Right cardiac atrium (tissue), 5 donors: ENCODE results near the gene CNDP1. TPM values are rescaled to one million over a fixed set of nuclear protein-coding genes. Genes with fewer than 3 reads are reported as not detected.

ENCODE experiments used
- ATAC-seq, 2 donors: fragments of 200-7000 bp; cut with Tn5 transposase; one replicate each; pipeline versions ENCODE4 v1.8.0 to v1.9.1; 2020; ENCODE audit warnings: moderate library complexity in 2 of 2, mild to moderate bottlenecking in 1 of 2
- DNase-seq, 3 donors: peaks; one replicate each; pipeline ENCODE4 v3.0.0-alpha.2; 2020
- H3K27ac ChIP-seq: one replicate; pipeline ENCODE4 v1.5.1; 2013; ENCODE audit warnings: mild to moderate bottlenecking, low read length, control low read depth, moderate library complexity
- H3K27me3 ChIP-seq: one replicate; pipeline ENCODE4 v1.6.1; 2013; ENCODE audit not compliant: control insufficient read depth, insufficient read depth
- H3K4me1 ChIP-seq: one replicate; pipeline ENCODE4 v1.6.1; 2013; ENCODE audit warnings: low read length; ENCODE audit not compliant: control insufficient read depth, insufficient read depth
- H3K4me3 ChIP-seq: one replicate; pipeline ENCODE4 v1.5.1; 2013; ENCODE audit warnings: low read length, control low read depth
- H3K9me3 ChIP-seq: one replicate; pipeline ENCODE4 v1.6.1; 2013; ENCODE audit warnings: low read length; ENCODE audit not compliant: control insufficient read depth
- WGBS: extraction: QIAGEN DNeasy Blood & Tissue Kit; methylation state at CpG from one replicate; pipeline ENCODE4 v1.1.7; 2013; 5-methylcytosine and 5-hydroxymethylcytosine counted together
- intact Hi-C, 4 donors: fragments of 100-400 bp; cut with DNase I; formaldehyde crosslinking; loops; one replicate each; pipeline versions ENCODE4 v1.11.0 to v1.14.0; 2022 to 2023
- polyA plus RNA-seq: library from polyadenylated mRNA; stranded (reverse); fragments of 200-250 nt; gene quantifications from one replicate; pipeline ENCODE4 v1.2.3, GENCODE V29; 2013
- total RNA-seq, 4 donors: library from RNA; stranded (reverse); fragmentation: NEBNext Ultra II Directional; extraction: Animal tissue kit (Norgen Biotek cat#: 25700); gene quantifications; one replicate each; pipeline ENCODE4 v1.2.1, GENCODE V29; 2021
- donor health status: healthy with polysubstance abuse.
- donor health status: DM: no; HTN: yes; CAD: no.
- donor health status: DM: no; HTN: no; CAD: no.
- donor health status: DM: no; HTN: yes; CAD: no; lungs with severe emphysema.
- donor health status: DM: yes; HTN: yes; CAD: no.

Gene CNDP1
- total and polyA plus RNA-seq, 5 donors, result 0.05 TPM; not detected in 4

- 61% methylated on average over 7 of the region's 7 CpGs for WGBS
- H3K27ac ChIP-seq, result no peak overlapping the region
- DNase-seq (no peak), ATAC-seq (no peak)
- no peaks in the 10 kb centered on the region for H3K27me3 ChIP-seq
- no peaks in the 10 kb centered on the region for H3K9me3 ChIP-seq
- intact Hi-C loops, result no loop called here
- H3K4me3 ChIP-seq, result no peak overlapping the region
- H3K4me1 ChIP-seq, result no peaks in the 10 kb centered on the region
These were observed 33.5 kb downstream of the CNDP1 start for GRCh38 chr18:74567822-74568221.

GRCh38 chr18:74569401-74569800 is 35.1 kb downstream of the CNDP1 start:
- WGBS, result 64% methylated on average over 4 of the region's 4 CpGs

GRCh38 chr18:74570266-74570665 is 36.0 kb downstream of the CNDP1 start:
- peak; percentile 42 to 75 for ATAC-seq
- Histone ChIP-seq H3K4me1 (no peaks in the 10 kb centered on the region), H3K27me3 (no peaks in the 10 kb centered on the region), H3K9me3 (no peaks in the 10 kb centered on the region), H3K27ac (no peak overlapping the region), H3K4me3 (no peak overlapping the region)
- intact Hi-C loops, result no loop called here
- 36% methylated on average over 4 of the region's 4 CpGs for WGBS
- DNase-seq, result no peak

More at GRCh38 chr18:74569401-74569800, 35.1 kb downstream of the CNDP1 start:
- no peaks in the 10 kb centered on the region for H3K27me3 ChIP-seq
- no peaks in the 10 kb centered on the region for H3K9me3 ChIP-seq
- H3K4me3 ChIP-seq, result no peak overlapping the region
- intact Hi-C loops, result no loop called here
- no peaks in the 10 kb centered on the region for H3K4me1 ChIP-seq
- ATAC-seq (peak in 1 of 2 donors; percentile 31), DNase-seq (no peak)
- H3K27ac ChIP-seq, result peak overlapping the region; percentile 42

GRCh38 chr18:74571895-74572680 is 37.8 kb downstream of the CNDP1 start:
- ATAC-seq (peak; percentile 50 to 70), DNase-seq (peak; percentile 47 to 78 (median 77))
- intact Hi-C loops, result no loop called here
- no peak overlapping the region for H3K4me3 ChIP-seq
- H3K4me1 ChIP-seq, result no peaks in the 10 kb centered on the region
- no peaks in the 10 kb centered on the region for H3K27me3 ChIP-seq
- H3K27ac ChIP-seq, result peak overlapping the region; percentile 82
- H3K9me3 ChIP-seq, result no peaks in the 10 kb centered on the region
- 65% methylated on average over 12 of the region's 12 CpGs for WGBS

- Histone ChIP-seq H3K27me3 (no peaks in the 10 kb centered on the region), H3K4me1 (no peaks in the 10 kb centered on the region), H3K9me3 (no peaks in the 10 kb centered on the region), H3K4me3 (no peak overlapping the region), H3K27ac (no peak overlapping the region)
- intact Hi-C loops, result no loop called here
- ATAC-seq, result no peak
- DNase-seq, result no peak
These were observed 38.8 kb downstream of the CNDP1 start for GRCh38 chr18:74573053-74573452.

GRCh38 chr18:74574916-74575315 is 40.6 kb downstream of the CNDP1 start:
- no peak overlapping the region for H3K4me3 ChIP-seq
- ATAC-seq, result no peak
- no peaks in the 10 kb centered on the region for H3K27me3 ChIP-seq
- no peaks in the 10 kb centered on the region for H3K9me3 ChIP-seq
- intact Hi-C loops, result no loop called here
- WGBS, result 54% methylated on average over 2 of the region's 2 CpGs
- no peaks in the 10 kb centered on the region for H3K4me1 ChIP-seq
- peak overlapping the region; percentile 62 for H3K27ac ChIP-seq
- no peak for DNase-seq

- Histone ChIP-seq H3K9me3 (no peaks in the 10 kb centered on the region), H3K4me3 (no peak overlapping the region), H3K27me3 (no peaks in the 10 kb centered on the region), H3K27ac (no peak overlapping the region), H3K4me1 (no peaks in the 10 kb centered on the region)
- intact Hi-C loops, result no loop called here
- no peak for DNase-seq
- ATAC-seq, result no peak
- WGBS, result 61% methylated on average over 5 of the region's 5 CpGs
These were observed 42.7 kb downstream of the CNDP1 start for GRCh38 chr18:74577019-74577418.

- 18% methylated on average over 8 of the region's 8 CpGs for WGBS
These were observed 45.3 kb downstream of the CNDP1 start for GRCh38 chr18:74579496-74580065.

GRCh38 chr18:74582642-74583041 is 48.3 kb downstream of the CNDP1 start:
- Histone ChIP-seq H3K9me3 (no peaks in the 10 kb centered on the region), H3K27ac (no peak overlapping the region), H3K4me3 (no peak overlapping the region), H3K27me3 (no peaks in the 10 kb centered on the region), H3K4me1 (no peaks in the 10 kb centered on the region)
- intact Hi-C loops, result no loop called here
- ATAC-seq (no peak), DNase-seq (no peak)
- WGBS, result 52% methylated on average over 6 of the region's 6 CpGs

More at GRCh38 chr18:74579496-74580065, 45.3 kb downstream of the CNDP1 start:
- intact Hi-C loops, result no loop called here
- Histone ChIP-seq H3K27ac (no peak overlapping the region), H3K4me3 (no peak overlapping the region), H3K9me3 (no peaks in the 10 kb centered on the region), H3K4me1 (no peaks in the 10 kb centered on the region), H3K27me3 (no peaks in the 10 kb centered on the region)
- DNase-seq, result no peak
- peak; percentile 44 to 45 for ATAC-seq

- DNase-seq (no peak), ATAC-seq (peak in 1 of 2 donors; percentile 29)
- H3K27me3 ChIP-seq, result no peaks in the 10 kb centered on the region
- WGBS, result 70% methylated on average over 8 of the region's 8 CpGs
- no peak overlapping the region for H3K27ac ChIP-seq
- H3K4me1 ChIP-seq, result no peaks in the 10 kb centered on the region
- H3K4me3 ChIP-seq, result no peak overlapping the region
- intact Hi-C loops, result no loop called here
- H3K9me3 ChIP-seq, result no peaks in the 10 kb centered on the region
These were observed 53.1 kb downstream of the CNDP1 start for GRCh38 chr18:74587441-74587840.

GRCh38 chr18:74589021-74589420 is 54.7 kb downstream of the CNDP1 start:
- ATAC-seq (peak in 1 of 2 donors; percentile 61), DNase-seq (no peak)
- no peaks in the 10 kb centered on the region for H3K27me3 ChIP-seq
- H3K27ac ChIP-seq, result no peak overlapping the region
- intact Hi-C loops, result no loop called here
- H3K9me3 ChIP-seq, result no peaks in the 10 kb centered on the region
- 58% methylated on average over 6 of the region's 6 CpGs for WGBS
- no peak overlapping the region for H3K4me3 ChIP-seq
- no peaks in the 10 kb centered on the region for H3K4me1 ChIP-seq
